HepG2 (cell line): ENCODE results near the gene KIAA1191. TPM values are rescaled to one million over a fixed set of nuclear protein-coding genes. Genes with fewer than 3 reads are reported as not detected.
A peak's percentile ranks its signal among the peaks of the same experiment; 100 is the strongest.

Experiments used
- ATAC-seq: fragments of 200-7000 bp; cut with Tn5 transposase; 3 replicates; pipeline ENCODE4 v1.9.1; 2020; ENCODE audit warnings: mild to moderate bottlenecking, moderate library complexity
- Bru-seq: library from RNA; stranded (reverse); fragments of 400-500 nt; gene quantifications from one replicate; lab custom pipeline; 2021; lab: Mats Ljungman, UMichigan
- BruChase-seq, 2 experiments: library from RNA; stranded (reverse); fragments of 400-500 nt; gene quantifications; one replicate each; lab custom pipeline; 2021; lab: Mats Ljungman, UMichigan
- BruUV-seq: library from RNA; stranded (reverse); fragments of 400-500 nt; replicated peaks from 2 replicates; lab custom pipeline; 2021; lab: Mats Ljungman, UMichigan
- CTCF ChIA-PET: fragments of 300-600 bp; formaldehyde crosslinking; extraction: SDS; loops from one replicate; lab custom pipeline; 2021; ENCODE audit warnings: low total read pairs, inconsistent platforms, low intra/inter-chr PET ratio; lab: Yijun Ruan, JAX
- POLR2A ChIA-PET: fragments of 350-600 bp; sonication (Branson Sonifier 250); formaldehyde crosslinking; loops from one replicate; lab custom pipeline; 2020; ENCODE audit warnings: antibody characterized with exemption, inconsistent platforms; lab: Yijun Ruan, JAX
- DNase-seq: peaks from one replicate; pipeline ENCODE4 v3.0.0-alpha.2; 2015; ENCODE audit warnings: low spot score
- FAIRE-seq: peaks from 3 replicates; lab custom pipeline; 2011; peaks lifted over from hg19 to GRCh38; lab: Jason Lieb, UNC
- H2AFZ ChIP-seq: one replicate; pipeline ENCODE4 v1.6.1; 2011; ENCODE audit warnings: low read length, inconsistent platforms
- H3K27ac ChIP-seq: fragments of 300-600 bp; 3 replicates; pipeline ENCODE4 v1.8.0; 2011; ENCODE audit warnings: mixed run types, mild to moderate bottlenecking, mixed read lengths, low read length, inconsistent platforms; ENCODE audit not compliant: insufficient read depth; ENCODE audit errors: extremely low read length
- H3K27me3 ChIP-seq, 2 experiments: fragments of 200-600 bp in 1 of 2; 2 replicates in 1 of 2; 3 replicates in 1 of 2; pipeline versions ENCODE4 v1.6.0 to v1.8.0; 2011; ENCODE audit warnings: low read length in 2 of 2, mild to moderate bottlenecking in 2 of 2, moderate library complexity in 2 of 2, inconsistent platforms in 1 of 2; ENCODE audit not compliant: insufficient read depth in 2 of 2, control insufficient read depth in 1 of 2
- H3K36me3 ChIP-seq, 2 experiments: fragments of 200-600 bp in 1 of 2; replicated peaks in 1 of 2; 2 replicates in 1 of 2; 3 replicates in 1 of 2; pipeline versions ENCODE4 v1.5.1 to v1.8.0; 2011; ENCODE audit warnings: low read length in 2 of 2, inconsistent platforms in 1 of 2; ENCODE audit not compliant: insufficient read depth in 2 of 2, control insufficient read depth in 1 of 2
- H3K4me1 ChIP-seq: 2 replicates; pipeline ENCODE4 v1.5.1; 2012; ENCODE audit warnings: low read length, inconsistent platforms; ENCODE audit not compliant: insufficient read depth
- H3K4me2 ChIP-seq: 2 replicates; pipeline ENCODE4 v1.6.0; 2011; ENCODE audit warnings: low read depth, low read length, inconsistent platforms
- H3K4me3 ChIP-seq, 3 experiments: fragments of 200-600 bp in 1 of 3; sonication (generic), shearing (Covaris generic) in 1 of 3; replicated peaks in 1 of 3; 2 replicates each; pipeline ENCODE4 v1.5.1; 2011 to 2016; ENCODE audit warnings: low read length in 3 of 3, inconsistent platforms in 2 of 3, low read depth in 2 of 3, mild to moderate bottlenecking in 2 of 3, control low read depth in 1 of 3, mixed read lengths in 1 of 3; ENCODE audit not compliant: insufficient read depth in 1 of 3
- H3K79me2 ChIP-seq: one replicate; pipeline ENCODE4 v1.6.1; 2011; ENCODE audit warnings: low read length, inconsistent platforms; ENCODE audit not compliant: insufficient read depth
- H3K9ac ChIP-seq: 2 replicates; pipeline ENCODE4 v1.6.0; 2011; ENCODE audit warnings: mild to moderate bottlenecking, low read depth, low read length, inconsistent platforms; ENCODE audit not compliant: insufficient read depth
- H3K9me3 ChIP-seq: 2 replicates; pipeline ENCODE4 v1.5.1; 2012; ENCODE audit warnings: mild to moderate bottlenecking, low read length
- H4K20me1 ChIP-seq: 2 replicates; pipeline ENCODE4 v1.6.0; 2011; ENCODE audit warnings: inconsistent platforms, mild to moderate bottlenecking, low read length, moderate library complexity; ENCODE audit not compliant: insufficient read depth
- ARHGAP35 ChIP-seq: sonication (generic); formaldehyde crosslinking; IDR thresholded peaks from 2 replicates; pipeline ENCODE4 v1.9.0; 2022; ENCODE audit warnings: mild to moderate bottlenecking, inconsistent platforms, moderate library complexity, missing genetic modification reagents, borderline replicate concordance
- CBX5 ChIP-seq: sonication (generic); formaldehyde crosslinking; IDR thresholded peaks from 2 replicates; pipeline ENCODE4 v1.4.0; 2020; ENCODE audit warnings: missing genetic modification reagents, borderline replicate concordance
- KDM5B ChIP-seq: sonication (generic); formaldehyde crosslinking; IDR thresholded peaks from 2 replicates; pipeline ENCODE4 v1.4.0; 2020; ENCODE audit warnings: missing genetic modification reagents, mild to moderate bottlenecking, borderline replicate concordance
- LCORL ChIP-seq, 2 experiments: fragments of 450-650 bp in 1 of 2; sonication (generic) in 1 of 2; formaldehyde crosslinking in 1 of 2; IDR thresholded peaks; 2 replicates each; pipeline versions ENCODE4 v1.5.0 to v1.6.1; 2017 to 2020; ENCODE audit warnings: antibody characterized with exemption in 1 of 2, missing genetic modification reagents in 1 of 2
- MAFG ChIP-seq: sonication (generic); formaldehyde crosslinking; IDR thresholded peaks from 2 replicates; pipeline ENCODE4 v1.5.1; 2020; ENCODE audit warnings: mild to moderate bottlenecking, missing genetic modification reagents
- MTF2 ChIP-seq: sonication (generic); formaldehyde crosslinking; IDR thresholded peaks from 2 replicates; pipeline ENCODE4 v1.5.0; 2020; ENCODE audit warnings: missing genetic modification reagents, borderline replicate concordance
- RFX5 ChIP-seq: IDR thresholded peaks from 2 replicates; pipeline ENCODE4 v1.6.1; 2011; ENCODE audit warnings: low read depth, low read length, improper control_type of control experiment
- THAP11 ChIP-seq: IDR thresholded peaks from 2 replicates; pipeline ENCODE4 v1.6.1; 2016; ENCODE audit warnings: missing biosample characterization, missing genetic modification reagents
- ZBTB37 ChIP-seq: sonication (generic); formaldehyde crosslinking; IDR thresholded peaks from 2 replicates; pipeline ENCODE4 v1.4.0; 2020; ENCODE audit warnings: mild to moderate bottlenecking, missing genetic modification reagents
- ZFP41 ChIP-seq: sonication (generic); formaldehyde crosslinking; IDR thresholded peaks from 2 replicates; pipeline ENCODE4 v1.4.0; 2020; ENCODE audit warnings: mild to moderate bottlenecking, missing genetic modification reagents, borderline replicate concordance
- ZNF207 ChIP-seq: fragments of 450-650 bp; IDR thresholded peaks from 2 replicates; pipeline ENCODE4 v1.6.1; 2016; ENCODE audit warnings: antibody characterized with exemption, borderline replicate concordance
- ZNF263 ChIP-seq: sonication (generic); formaldehyde crosslinking; IDR thresholded peaks from 2 replicates; pipeline ENCODE4 v1.4.0; 2020; ENCODE audit warnings: missing genetic modification reagents
- ZNF446 ChIP-seq: sonication (generic); formaldehyde crosslinking; IDR thresholded peaks from 2 replicates; pipeline ENCODE4 v1.5.0; 2020; ENCODE audit warnings: mild to moderate bottlenecking, missing genetic modification reagents
- ZNF619 ChIP-seq: sonication (generic); formaldehyde crosslinking; IDR thresholded peaks from 2 replicates; pipeline ENCODE4 v1.4.0; 2020; ENCODE audit warnings: mild to moderate bottlenecking, missing genetic modification reagents
- ZNF674 ChIP-seq: sonication (generic); formaldehyde crosslinking; IDR thresholded peaks from 2 replicates; pipeline ENCODE4 v1.5.0; 2020; ENCODE audit warnings: low read depth, mild to moderate bottlenecking, missing genetic modification reagents
- ZNF772 ChIP-seq: sonication (generic); formaldehyde crosslinking; IDR thresholded peaks from 2 replicates; pipeline ENCODE4 v1.5.0; 2020; ENCODE audit warnings: mild to moderate bottlenecking, missing genetic modification reagents
- WGBS: methylation state at CpG from one replicate; pipeline ENCODE4 v1.1.6; 2017; ENCODE audit warnings: low lambda C conversion rate; 5-methylcytosine and 5-hydroxymethylcytosine counted together
- in situ Hi-C: cut with HindIII; loops from 2 replicates; pipeline ENCODE4 v1.10.0; 2017; ENCODE audit warnings: low pct_unique_long_range_greater_than_20kb; ENCODE audit not compliant: extremely low pct_ligation_motif_present
- intact Hi-C: fragments of 100-400 bp; cut with micrococcal nuclease; formaldehyde crosslinking; loops from one replicate; pipeline ENCODE4 v1.10.0; 2022; ENCODE audit not compliant: unreplicated experiment
- long read RNA-seq, 2 experiments: library from RNA in 1 of 2; library from polyadenylated mRNA in 1 of 2; stranded (forward) in 1 of 2; unstranded in 1 of 2; transcript quantifications; one replicate each; pipeline ENCODE4 v2.0.0, GENCODE V29; 2019 to 2022
- polyA minus RNA-seq, 3 experiments: library from RNA; depleted of rRNA, polyadenylated mRNA; stranded (reverse); fragments of >200 nt; gene quantifications; 2 replicates each; pipeline ENCODE4 v1.2.3, GENCODE V29; 2011; ENCODE audit warnings: low replicate concordance in 1 of 3
- polyA plus RNA-seq, 8 experiments: library from polyadenylated mRNA; depleted of rRNA in 3 of 8; stranded (reverse) in 7 of 8; unstranded in 1 of 8; fragments of >200 nt; fragmentation: Illumina TruSeq in 4 of 8; extraction: Trizol in 4 of 8; gene quantifications; 2 replicates each; pipeline versions ENCODE4 v1.2.1 to v1.2.3, GENCODE V29; 2011 to 2016; ENCODE audit warnings: low read depth in 4 of 8, missing spikeins in 1 of 8, mixed read lengths in 1 of 8; ENCODE audit not compliant: insufficient read depth in 1 of 8
- total RNA-seq, 5 experiments: library from RNA; depleted of rRNA; stranded (reverse); fragments of >200 nt; fragmentation: Illumina TruSeq; extraction: Trizol; gene quantifications; 2 replicates each; pipeline ENCODE4 v1.2.3, GENCODE V29; 2016; ENCODE audit warnings: low read depth in 1 of 5

Gene KIAA1191
- total RNA-seq (2016; rRNA removed; fragmentation: Illumina TruSeq; extraction: Trizol) (63.6 and 81.6 TPM in 2 replicates), polyA plus RNA-seq (2011; rRNA removed) (103 and 115 TPM in 2 replicates), polyA minus RNA-seq (2011; rRNA and poly(A)+ RNA removed; ENCODE audit: low replicate concordance) (90.9 and 162 TPM in 2 replicates), Bru-seq, nascent RNA (percentile 86 among the genes with signal in this experiment), BruChase-seq, experiment 1, labeled RNA remaining after a 6-hour chase (percentile 94 among the genes with signal in this experiment), BruChase-seq, experiment 2, labeled RNA remaining after a 2-hour chase (percentile 91 among the genes with signal in this experiment)
- total RNA-seq (2016; cell fraction: cytosol; rRNA removed; fragmentation: Illumina TruSeq; extraction: Trizol; ENCODE audit: low read depth), result 31.6 and 37.8 TPM in 2 replicates
- 65.9 and 72.9 TPM in 2 replicates for total RNA-seq (2016; cell fraction: insoluble cytoplasmic fraction; rRNA removed; fragmentation: Illumina TruSeq; extraction: Trizol)
- total RNA-seq (2016; cell fraction: membrane; rRNA removed; fragmentation: Illumina TruSeq; extraction: Trizol), result 115 and 123 TPM in 2 replicates
- total RNA-seq (2016; cell fraction: nucleus; rRNA removed; fragmentation: Illumina TruSeq; extraction: Trizol), result 36.2 and 40.9 TPM in 2 replicates
- 101 and 112 TPM in 2 replicates for polyA plus RNA-seq (2011; cell fraction: cytosol; rRNA removed)
- polyA plus RNA-seq (2011; cell fraction: nucleus; rRNA removed), result 49.0 and 59.8 TPM in 2 replicates
- 74.1 and 79.3 TPM in 2 replicates for polyA plus RNA-seq (2012)
- 37.9 and 44.6 TPM in 2 replicates for polyA plus RNA-seq (2016; cell fraction: cytosol; fragmentation: Illumina TruSeq; extraction: Trizol; ENCODE audit: low read depth)
- 95.8 and 106 TPM in 2 replicates for polyA plus RNA-seq (2016; cell fraction: insoluble cytoplasmic fraction; fragmentation: Illumina TruSeq; extraction: Trizol; ENCODE audit: low read depth)
- polyA plus RNA-seq (2016; cell fraction: membrane; fragmentation: Illumina TruSeq; extraction: Trizol; ENCODE audit: low read depth), result 126 and 130 TPM in 2 replicates
- 74.2 and 82.1 TPM in 2 replicates for polyA plus RNA-seq (2016; cell fraction: nucleus; fragmentation: Illumina TruSeq; extraction: Trizol; ENCODE audit: insufficient read depth, low read depth)
- 54.6 and 59.7 TPM in 2 replicates for polyA minus RNA-seq (2011; cell fraction: cytosol; rRNA and poly(A)+ RNA removed)
- polyA minus RNA-seq (2011; cell fraction: nucleus; rRNA and poly(A)+ RNA removed), result 37.3 and 54.8 TPM in 2 replicates
- long read RNA-seq, experiment 1, transcript KIAA1191-203 (5 exons, 2,243 nt), result minor isoform, 7 of 89 reads
- long read RNA-seq, experiment 1, transcript KIAA1191-202 (8 exons, 2,700 nt), result minor isoform, 8 of 89 reads
- long read RNA-seq, experiment 1, transcript KIAA1191-201 (9 exons, 2,991 nt), result major isoform, 48 of 89 reads
- long read RNA-seq, experiment 1, partial matches to known transcripts, result 1 of 89 reads
- long read RNA-seq, experiment 1, other reads (novel, unspliced or antisense), result 25 of 89 reads
- long read RNA-seq, experiment 2, transcript KIAA1191-201 (9 exons, 2,991 nt), result major isoform, 34 of 114 reads
- long read RNA-seq, experiment 2, partial matches to known transcripts, result 6 of 114 reads
- long read RNA-seq, experiment 2, other reads (novel, unspliced or antisense), result 71 of 114 reads

GRCh38 chr5:176361437-176362232 is at the start of gene KIAA1191:
Gene KIAA1191 (minus strand): TSS chr5:176361764. CDS start chr5:176359508, 2,256 bp downstream.
- POLR2A ChIA-PET, result interaction anchor here (0.7 to 3.9 kb wide), 15 partner anchors 8 to 188 kb away, joined by 3 to 37 read pairs (median 6); partner anchors contain the start of genes CDHR2, FAF2, HIGD2A and NOP16
- CTCF ChIA-PET, result no interaction called here
- FAIRE-seq, result peak; percentile 88
- intact Hi-C loops (loop anchor here (1.0 kb wide), 1 partner anchor 11 kb away; no protein-coding TSS in a partner anchor), in situ Hi-C loops (no loop called here)
- peak within 1 kb of the TSS; percentile 76 to 91 (median 87) for H3K4me3 ChIP-seq
- no peaks in the 10 kb centered on the region for H3K9me3 ChIP-seq
- H3K4me2 ChIP-seq, result peak within 1 kb of the TSS; percentile 89
- H3K9ac ChIP-seq, result peak within 1 kb of the TSS; percentile 84
- H3K4me1 ChIP-seq, result peaks cover 45% of the 10 kb centered on the region
- peak within 1 kb of the TSS; percentile 60 for H3K27ac ChIP-seq
- H2AFZ ChIP-seq, result peak within 1 kb of the TSS; percentile 91
- peaks cover 3 to 6% of the 10 kb centered on the region in 2 experiments; a peak in 4 of 5 replicates for H3K27me3 ChIP-seq
- peaks cover 3 to 21% of the 10 kb centered on the region in 2 experiments for H3K36me3 ChIP-seq
- peaks cover 3% of the 10 kb centered on the region; the same call in 1 of the 2 replicates for H4K20me1 ChIP-seq
- BruUV-seq, result no TSS peak
- WGBS, result under 1% methylated on average over 26 of the region's 56 CpGs
- H3K79me2 ChIP-seq, result peaks cover 33% of the 10 kb centered on the region
- peak; percentile 86 for DNase-seq
- ATAC-seq, result peak; percentile 98
- no peak for TF ChIP-seq ZNF263 (CRISPR knock-in tag)
- no peak for TF ChIP-seq ZNF619
- TF ChIP-seq RFX5, result no peak
- TF ChIP-seq ZFP41 (CRISPR knock-in tag), result no peak
- peak; percentile 75; the same call in 1 of the 2 replicates for TF ChIP-seq KDM5B (CRISPR knock-in tag)
- no peak for TF ChIP-seq ZBTB37 (CRISPR knock-in tag)
- TF ChIP-seq CBX5, result peak; percentile 95; the same call in 1 of the 2 replicates
- TF ChIP-seq ZNF674 (CRISPR knock-in tag), result no peak
- TF ChIP-seq THAP11, result peak; percentile 99
- TF ChIP-seq ZNF772 (CRISPR knock-in tag), result no peak; the same call in 1 of the 2 replicates
- peak; percentile 87; the same call in 1 of the 2 replicates for TF ChIP-seq ARHGAP35 (CRISPR knock-in tag)
- no peak for TF ChIP-seq ZNF207
- TF ChIP-seq MTF2, result no peak; the same call in 1 of the 2 replicates
- peak; percentile 91; the same call in 1 of the 2 replicates for TF ChIP-seq ZNF446 (CRISPR knock-in tag)
- no peak for TF ChIP-seq MAFG (CRISPR knock-in tag)
- no peak for TF ChIP-seq LCORL (IDR thresholded peaks at IDR 0.05)
- peak; percentile 67 for TF ChIP-seq LCORL (CRISPR knock-in tag; IDR thresholded peaks at IDR 0.05)
